ENCODE results near the gene CSAG3.
"Not testable (repeated sequence)": the region's sequence is repeated elsewhere in the genome, so short reads cannot be mapped to it uniquely, and the experiment has no call there.

CSAG3 gene

DNA sequence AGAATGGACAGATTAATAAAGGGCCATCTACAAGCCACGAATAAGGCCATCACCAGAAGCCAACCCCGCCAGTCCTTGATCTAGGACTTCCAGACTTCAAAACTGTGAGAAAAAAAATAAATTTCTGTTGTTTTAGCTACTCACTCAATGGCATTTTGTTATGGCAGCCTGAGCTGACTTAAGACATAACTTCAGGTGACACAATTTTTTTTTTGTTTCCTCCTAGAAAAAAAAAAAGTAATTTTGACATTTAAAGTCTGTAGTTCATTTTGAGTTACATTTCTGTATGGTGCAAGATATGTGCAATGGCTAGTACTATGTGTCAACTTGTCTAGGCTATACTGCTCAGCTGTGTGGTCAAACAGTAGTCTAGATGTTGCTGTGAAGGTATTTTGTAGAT is at the start of gene CSAG3:
Gene CSAG3 (plus strand): TSS at position 301 of the 400 bp plus-strand sequence.
- DNase-seq (ENCODE audit: low spot score) = not testable (repeated sequence)

- not testable (repeated sequence) for DNase-seq (ENCODE audit: low spot score)
Observed at GRCh38 chrX:152713195-152713594, 45.8 kb upstream of the CSAG3 start.

GRCh38 chrX:152713815-152714787 is 44.9 kb upstream of the CSAG3 start, which contains the start of gene MAGEA2B:
TSS of gene MAGEA2B (plus strand) at chrX:152714628. CDS start at chrX:152717107, 2,479 bp downstream.
- not testable (repeated sequence) for DNase-seq (ENCODE audit: low spot score)

DNA sequence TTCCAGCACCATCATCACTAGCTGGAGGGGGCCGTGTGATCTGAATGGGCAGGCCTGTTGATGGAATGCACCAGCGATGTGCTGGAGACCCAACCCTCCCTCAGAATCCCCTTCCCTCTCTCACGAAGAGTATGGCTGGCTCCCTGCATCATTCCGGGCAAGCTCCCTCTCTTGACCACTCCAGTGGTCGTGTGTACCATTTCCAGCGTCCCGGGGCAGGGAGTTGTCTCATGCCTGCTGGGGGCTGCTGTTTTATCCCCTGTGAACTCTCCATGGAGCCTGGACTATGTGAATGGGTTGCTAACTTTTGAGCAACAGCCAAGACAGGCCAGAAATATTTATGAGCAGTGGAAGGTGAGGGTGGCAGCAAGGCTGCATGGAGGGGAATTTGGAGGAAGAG is 33.6 kb upstream of the CSAG3 start:
- DNase-seq (ENCODE audit: low spot score) = no peak

DNA sequence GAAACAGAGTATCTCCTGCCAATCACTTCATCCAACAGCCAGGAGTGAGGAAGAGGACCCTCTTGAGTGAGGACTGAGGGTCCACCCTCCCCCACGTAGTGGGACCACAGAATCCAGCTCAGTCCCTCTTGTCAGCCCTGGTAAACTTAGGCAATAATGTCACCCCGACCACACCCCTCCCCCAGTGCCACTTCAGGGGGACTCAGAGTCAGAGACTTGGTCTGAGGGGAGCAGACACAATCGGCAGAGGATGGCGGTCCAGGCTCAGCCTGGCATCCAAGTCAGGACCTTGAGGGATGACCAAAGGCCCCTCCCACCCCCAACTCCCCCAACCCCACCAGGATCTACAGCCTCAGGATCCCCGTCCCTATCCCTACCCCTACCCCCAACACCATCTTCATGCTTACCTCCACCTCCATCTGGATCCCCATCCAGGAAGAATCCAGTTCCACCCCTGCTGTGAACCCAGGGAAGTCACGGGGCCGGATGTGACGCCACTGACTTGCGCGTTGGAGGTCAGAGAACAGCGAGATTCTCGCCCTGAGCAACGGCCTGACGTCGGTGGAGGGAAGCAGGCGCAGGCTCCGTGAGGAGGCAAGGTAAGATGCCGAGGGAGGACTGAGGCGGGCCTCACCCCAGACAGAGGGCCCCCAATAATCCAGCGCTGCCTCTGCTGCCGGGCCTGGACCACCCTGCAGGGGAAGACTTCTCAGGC is 25.6 kb upstream of the CSAG3 start, which contains the start of the genes CSAG1 and MAGEA12:
Gene CSAG1 (minus strand): TSS at position 461 of the 715 bp plus-strand sequence. CDS start 1,261 bp downstream, outside the sequence.
Gene MAGEA12 (plus strand): TSS at position 497 of the 715 bp plus-strand sequence. CDS start 2,405 bp downstream, outside the sequence.
- DNase-seq (ENCODE audit: low spot score) = no peak

DNA sequence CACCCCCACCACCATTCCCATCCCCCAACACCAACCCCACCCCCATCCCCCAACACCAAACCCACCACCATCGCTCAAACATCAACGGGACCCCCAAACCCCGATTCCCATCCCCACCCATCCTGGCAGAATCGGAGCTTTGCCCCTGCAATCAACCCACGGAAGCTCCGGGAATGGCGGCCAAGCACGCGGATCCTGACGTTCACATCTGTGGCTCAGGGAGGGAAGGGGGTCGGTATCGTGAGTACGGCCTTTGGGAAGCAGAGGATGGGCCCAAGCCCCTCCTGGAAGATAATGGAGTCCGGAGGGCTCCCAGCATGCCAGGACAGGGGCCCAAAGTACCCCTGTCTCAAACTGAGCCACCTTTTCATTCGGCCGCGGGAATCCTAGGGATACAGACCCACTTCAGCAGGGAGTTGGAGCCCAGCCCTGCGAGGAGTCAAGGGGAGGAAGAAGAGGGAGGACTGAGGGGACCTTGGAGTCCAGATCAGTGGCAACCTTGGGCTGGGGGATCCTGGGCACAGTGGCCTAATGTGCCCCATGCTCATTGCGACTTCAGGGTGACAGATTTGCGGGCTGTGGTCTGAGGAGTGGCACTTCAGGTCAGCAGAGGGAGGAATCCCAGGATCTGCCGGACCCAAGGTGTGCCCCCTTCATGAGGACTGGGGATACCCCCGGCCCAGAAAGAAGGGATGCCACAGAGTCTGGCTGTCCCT is 24.7 kb upstream of the CSAG3 start:
- not testable (repeated sequence) for DNase-seq (ENCODE audit: low spot score)

DNA sequence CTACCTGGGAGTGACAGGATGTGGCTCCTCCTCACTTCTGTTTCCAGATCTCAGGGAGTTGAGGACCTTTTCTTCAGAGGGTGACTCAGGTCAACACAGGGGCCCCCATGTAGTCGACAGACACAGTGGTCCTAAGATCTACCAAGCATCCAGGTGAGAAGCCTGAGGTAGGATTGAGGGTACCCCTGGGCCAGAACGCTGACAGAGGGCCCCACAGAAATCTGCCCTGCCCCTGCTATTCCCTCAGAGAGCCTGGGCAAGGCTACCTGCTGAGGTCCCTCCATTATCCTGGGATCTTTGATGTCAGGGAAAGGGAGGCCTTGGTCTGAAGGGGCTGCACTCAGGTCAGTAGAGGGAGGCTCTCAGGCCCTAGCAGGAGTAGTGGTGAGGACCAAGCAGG is 23.9 kb upstream of the CSAG3 start:
- no peak for DNase-seq (ENCODE audit: low spot score)

DNA sequence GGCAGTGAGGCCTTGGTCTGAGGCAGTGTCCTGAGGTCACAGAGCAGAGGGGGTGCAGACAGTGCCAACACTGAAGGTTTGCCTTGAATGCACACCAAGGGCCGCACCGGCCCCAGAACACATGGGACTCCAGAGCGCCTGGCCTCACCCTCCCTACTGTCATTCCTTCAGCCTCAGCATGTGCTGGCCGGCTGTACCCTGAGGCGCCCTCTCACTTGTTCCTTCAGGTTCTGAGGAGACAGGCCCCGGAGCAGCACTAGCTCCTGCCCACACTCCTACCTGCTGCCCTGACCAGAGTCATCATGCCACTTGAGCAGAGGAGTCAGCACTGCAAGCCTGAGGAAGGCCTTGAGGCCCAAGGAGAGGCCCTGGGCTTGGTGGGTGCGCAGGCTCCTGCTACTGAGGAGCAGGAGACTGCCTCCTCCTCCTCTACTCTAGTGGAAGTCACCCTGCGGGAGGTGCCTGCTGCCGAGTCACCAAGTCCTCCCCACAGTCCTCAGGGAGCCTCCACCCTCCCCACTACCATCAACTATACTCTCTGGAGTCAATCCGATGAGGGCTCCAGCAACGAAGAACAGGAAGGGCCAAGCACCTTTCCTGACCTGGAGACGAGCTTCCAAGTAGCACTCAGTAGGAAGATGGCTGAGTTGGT is 23.0 kb upstream of the CSAG3 start:
- no peak for DNase-seq (ENCODE audit: low spot score)

DNA sequence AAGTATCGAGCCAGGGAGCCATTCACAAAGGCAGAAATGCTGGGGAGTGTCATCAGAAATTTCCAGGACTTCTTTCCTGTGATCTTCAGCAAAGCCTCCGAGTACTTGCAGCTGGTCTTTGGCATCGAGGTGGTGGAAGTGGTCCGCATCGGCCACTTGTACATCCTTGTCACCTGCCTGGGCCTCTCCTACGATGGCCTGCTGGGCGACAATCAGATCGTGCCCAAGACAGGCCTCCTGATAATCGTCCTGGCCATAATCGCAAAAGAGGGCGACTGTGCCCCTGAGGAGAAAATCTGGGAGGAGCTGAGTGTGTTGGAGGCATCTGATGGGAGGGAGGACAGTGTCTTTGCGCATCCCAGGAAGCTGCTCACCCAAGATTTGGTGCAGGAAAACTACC is 22.5 kb upstream of the CSAG3 start:
- DNase-seq (ENCODE audit: low spot score) = not testable (repeated sequence)

- no peak for DNase-seq (ENCODE audit: low spot score)
Observed at GRCh38 chrX:152738560-152738959, 20.5 kb upstream of the CSAG3 start.

DNA sequence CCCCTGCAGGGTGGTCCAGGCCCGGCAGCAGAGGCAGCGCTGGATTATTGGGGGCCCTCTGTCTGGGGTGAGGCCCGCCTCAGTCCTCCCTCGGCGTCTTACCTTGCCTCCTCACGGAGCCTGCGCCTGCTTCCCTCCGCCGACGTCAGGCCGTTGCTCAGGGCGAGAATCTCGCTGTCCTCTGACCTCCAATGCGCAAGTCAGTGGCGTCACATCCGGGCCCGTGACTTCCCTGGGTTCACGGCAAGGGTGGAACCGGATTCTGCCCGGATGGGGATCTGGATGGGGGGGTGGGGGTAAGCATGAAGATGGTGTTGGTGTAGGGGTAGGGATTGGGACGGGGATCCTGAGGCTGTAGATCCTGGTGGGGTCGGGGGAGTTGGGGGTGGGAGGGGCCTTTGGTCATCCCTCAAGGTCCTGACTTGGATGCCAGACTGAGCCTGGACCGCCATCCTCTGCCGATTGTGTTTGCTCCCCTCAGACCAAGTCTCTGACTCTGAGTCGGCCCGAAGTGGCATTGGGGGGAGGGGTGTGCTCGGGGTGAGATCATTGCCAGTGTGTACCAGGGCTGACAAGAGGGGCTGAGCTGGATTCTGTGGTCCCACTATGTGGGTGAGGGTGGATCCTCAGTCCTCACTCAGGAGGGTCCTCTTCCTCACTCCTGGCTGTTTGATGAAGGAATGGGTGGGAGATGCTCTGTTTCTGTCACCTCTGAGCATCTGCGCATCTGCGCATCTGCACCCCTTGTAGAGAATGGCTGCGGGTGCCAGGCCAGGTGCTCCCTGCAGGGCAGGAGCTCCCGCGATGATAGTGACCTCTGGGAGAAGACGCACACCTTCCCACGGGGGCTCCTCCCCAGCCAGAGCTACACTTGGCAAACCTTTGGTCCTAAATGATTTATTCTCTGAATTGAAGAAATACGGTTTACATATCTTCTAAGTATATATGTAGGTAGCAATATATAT is 5.0 kb upstream of the CSAG3 start, which contains the start of gene MAGEA2:
Gene MAGEA2 (minus strand): TSS at position 157 of the 965 bp plus-strand sequence. CDS start 2,479 bp downstream, outside the sequence.
- DNase-seq (ENCODE audit: low spot score) = not testable (repeated sequence)

GRCh38 chrX:152754871-152755270 is 4.1 kb upstream of the CSAG3 start:
- not testable (repeated sequence) for DNase-seq (ENCODE audit: low spot score)

DNA sequence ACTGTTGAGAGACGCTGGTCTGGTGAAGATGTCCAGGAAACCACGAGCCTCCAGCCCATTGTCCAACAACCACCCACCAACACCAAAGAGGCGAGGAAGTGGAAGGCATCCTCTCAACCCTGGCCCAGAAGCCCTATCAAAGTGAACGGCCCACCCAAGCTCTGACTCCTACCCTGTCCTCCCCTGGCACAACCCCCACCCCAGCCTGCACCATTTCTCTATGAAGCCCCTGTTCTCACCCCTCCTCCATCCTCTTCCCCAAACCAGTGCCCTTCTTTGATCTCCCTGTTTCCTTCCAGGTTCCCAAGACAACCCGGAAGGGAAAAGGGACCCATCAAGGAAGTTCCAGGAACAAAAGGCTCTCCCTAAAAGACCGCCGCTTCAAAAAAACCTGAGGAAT is 526 bp downstream of the CSAG3 start:
- DNase-seq (ENCODE audit: low spot score) = not testable (repeated sequence)

GRCh38 chrX:152761582-152761981 is 2.6 kb downstream of the CSAG3 start:
- DNase-seq (ENCODE audit: low spot score) = not testable (repeated sequence)

- not testable (repeated sequence) for DNase-seq (ENCODE audit: low spot score)
Observed at GRCh38 chrX:152766562-152766961, 7.5 kb downstream of the CSAG3 start.

DNA sequence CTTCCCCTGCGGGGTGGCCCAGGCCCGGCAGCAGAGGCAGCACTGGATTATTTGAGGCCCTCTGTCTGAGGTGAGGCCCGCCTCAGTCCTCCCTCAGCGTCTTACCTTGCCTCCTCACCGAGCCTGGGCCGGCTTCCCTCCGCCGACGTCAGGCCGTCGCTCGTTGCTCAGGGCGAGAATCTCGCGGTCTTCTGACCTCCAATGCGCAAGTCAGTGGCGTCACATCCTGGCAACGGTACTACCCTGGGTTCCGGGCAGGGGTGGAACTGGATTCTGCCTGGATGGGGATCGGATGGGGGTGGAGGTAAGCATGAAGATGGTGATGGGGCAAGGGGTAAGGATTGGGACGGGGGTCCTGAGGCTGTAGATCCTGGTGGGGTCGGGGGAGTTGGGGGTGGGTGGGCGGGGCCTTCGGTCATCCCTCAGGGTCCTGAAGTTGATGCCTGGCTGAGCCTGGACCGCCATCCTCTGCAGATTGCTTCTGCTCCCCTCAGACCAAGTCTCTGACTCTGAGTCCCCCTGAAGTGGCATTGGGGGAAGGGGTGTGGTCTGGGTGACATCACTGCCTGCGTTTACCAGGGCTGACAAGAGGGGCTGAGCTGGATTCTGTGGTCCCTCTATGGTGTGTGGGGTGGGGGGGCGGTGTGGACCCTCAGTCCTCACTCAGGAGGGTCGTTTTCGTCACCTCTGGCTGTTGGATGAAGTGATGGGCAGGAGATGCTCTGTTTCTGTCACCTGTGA is 10.7 kb downstream of the CSAG3 start, which contains the start of gene MAGEA6:
Gene MAGEA6 (minus strand): TSS at position 141 of the 741 bp plus-strand sequence. CDS start 2,039 bp downstream, outside the sequence.
- DNase-seq (ENCODE audit: low spot score) = not testable (repeated sequence)

DNA sequence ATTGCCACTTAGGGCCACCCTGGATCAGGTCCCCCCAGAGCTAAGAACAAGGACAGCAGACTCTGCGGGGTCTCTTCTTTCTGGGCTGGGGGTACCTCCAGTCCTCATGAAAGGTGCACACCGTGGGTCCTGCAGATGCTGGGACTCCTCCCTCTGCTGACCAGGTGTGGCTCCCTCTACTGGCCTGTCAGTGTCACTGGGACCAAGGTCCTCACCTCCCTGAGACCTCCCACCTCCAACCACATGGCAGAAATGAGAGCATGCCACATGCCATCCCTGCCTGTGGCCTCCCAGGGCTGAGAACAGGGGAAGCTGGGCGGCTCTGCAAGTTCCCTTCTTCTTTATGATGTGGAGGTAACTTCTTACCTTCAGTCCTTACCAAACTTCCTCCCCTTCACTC is 28.0 kb downstream of the CSAG3 start:
- not testable (repeated sequence) for DNase-seq (ENCODE audit: low spot score)

DNA sequence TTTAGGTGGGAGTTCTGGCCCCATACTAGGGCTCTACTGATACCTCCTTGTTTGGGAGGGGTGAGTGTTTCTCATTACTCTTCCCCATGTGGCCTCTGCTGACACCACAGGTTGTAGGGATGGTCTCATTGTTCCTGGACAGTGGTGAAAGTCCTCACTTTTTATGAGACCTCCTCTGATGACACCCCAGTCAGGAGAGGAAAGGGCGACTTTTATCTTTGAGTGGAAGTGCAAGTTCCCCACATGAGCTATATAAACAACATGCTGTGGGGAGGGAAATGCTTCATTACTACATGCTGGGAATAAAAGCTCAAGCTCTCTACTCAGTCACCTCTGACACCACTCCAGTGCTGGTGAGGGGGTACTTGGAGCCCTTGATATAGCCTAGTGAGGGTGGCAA is 39.9 kb downstream of the CSAG3 start:
- DNase-seq (ENCODE audit: low spot score) = no peak

DNA sequence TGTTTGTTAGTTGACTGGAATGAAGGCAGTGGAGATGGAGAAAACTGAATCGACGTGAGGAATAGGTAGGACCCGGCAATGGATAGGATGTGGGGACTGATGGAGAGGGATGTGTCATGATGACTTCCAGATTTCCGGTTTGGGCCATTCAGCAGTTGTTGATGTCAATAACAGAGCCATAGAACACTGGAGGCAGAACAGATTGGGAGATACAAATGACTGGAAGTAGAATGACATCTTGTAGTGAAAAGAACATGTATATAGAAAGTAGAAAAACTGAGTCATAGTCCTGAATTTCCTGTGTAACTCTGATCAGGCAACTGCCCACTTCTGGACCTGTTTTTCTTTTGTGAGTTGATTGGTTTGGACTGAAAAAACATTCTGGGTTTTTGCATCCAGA is 47.0 kb downstream of the CSAG3 start:
- no peak for DNase-seq (ENCODE audit: low spot score)

All from germinal center (tissue), 1 donor.